GM19099 (cell line): ENCODE data around the gene CREB3L4.

Experiments used
- POLR2A ChIP-seq: IDR thresholded peaks from 3 replicates; pipeline ENCODE4 v1.6.1; 2011; ENCODE audit warnings: low read depth; ENCODE audit not compliant: insufficient read length; ENCODE audit errors: extremely low read depth

Gene CREB3L4

DNA sequence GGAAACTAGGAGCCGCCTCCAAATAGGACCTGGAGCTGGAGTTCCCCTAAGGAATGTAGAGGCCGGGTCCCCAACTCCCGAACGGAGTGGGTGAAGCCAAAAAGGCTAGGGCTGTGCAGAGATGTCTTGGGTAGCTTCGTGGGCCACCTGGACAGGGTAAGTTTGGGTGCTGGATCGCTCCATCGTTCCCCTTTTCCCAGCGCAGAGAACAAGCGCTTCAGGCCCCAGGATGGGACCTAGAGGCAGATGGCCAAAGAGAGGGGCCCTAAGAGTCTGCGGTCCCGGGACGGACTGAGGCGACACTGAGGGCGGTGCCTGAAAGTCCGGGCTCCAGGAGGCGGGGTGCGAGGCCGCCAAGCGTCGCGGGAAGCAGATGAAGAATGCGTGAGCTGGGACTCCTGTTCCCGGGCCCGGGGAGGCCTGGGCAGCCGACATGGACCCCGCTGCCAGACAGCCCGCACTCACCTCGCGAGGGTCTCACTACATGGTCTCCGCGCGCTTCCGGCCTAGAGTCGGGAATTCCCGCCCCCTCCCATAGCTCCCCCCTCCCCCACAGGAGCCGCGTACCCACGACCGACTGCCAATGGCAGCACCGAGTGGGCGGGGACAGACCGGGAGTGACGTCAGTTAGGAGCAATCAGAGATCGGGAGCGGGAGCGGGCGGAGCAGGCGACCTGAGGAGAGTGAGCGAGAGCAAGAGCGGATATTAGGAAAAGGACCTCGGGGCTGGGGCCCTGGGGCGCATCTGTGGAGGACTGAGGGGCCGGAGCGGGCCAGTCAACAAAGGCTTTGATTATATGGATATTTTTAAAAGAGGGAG is 4.5 kb upstream of the CREB3L4 start, which contains the start of gene SLC39A1:
TSS of gene SLC39A1 (minus strand) at position 508 of the 820 bp plus-strand sequence. CDS start 822 bp downstream, outside the sequence.
- peak; percentile 82 for TF ChIP-seq POLR2A

DNA sequence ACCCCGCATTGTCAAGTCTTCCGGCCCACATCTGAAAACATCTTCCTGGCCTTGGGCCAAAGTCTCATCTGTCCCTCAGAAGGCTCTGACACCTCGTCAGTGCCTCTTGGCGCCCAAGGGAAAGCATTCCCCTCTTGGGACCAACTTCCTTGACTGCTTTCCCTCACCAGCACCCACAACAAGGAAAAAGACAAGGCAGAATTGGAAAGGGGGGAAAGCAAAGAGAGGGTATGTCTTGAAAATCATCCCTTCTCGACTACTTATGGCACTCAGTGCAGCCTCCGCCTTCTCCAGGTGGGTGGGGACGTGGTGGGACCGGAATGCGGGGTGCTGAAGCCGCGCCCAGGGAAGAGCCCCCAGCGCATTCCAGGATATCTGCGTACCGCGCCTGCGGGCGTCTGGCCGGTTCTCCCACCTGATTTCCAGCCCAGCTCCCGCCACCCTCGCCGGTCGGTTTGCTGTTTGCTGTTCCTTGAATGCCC is 3.8 kb upstream of the CREB3L4 start:
- no peak for TF ChIP-seq POLR2A

DNA sequence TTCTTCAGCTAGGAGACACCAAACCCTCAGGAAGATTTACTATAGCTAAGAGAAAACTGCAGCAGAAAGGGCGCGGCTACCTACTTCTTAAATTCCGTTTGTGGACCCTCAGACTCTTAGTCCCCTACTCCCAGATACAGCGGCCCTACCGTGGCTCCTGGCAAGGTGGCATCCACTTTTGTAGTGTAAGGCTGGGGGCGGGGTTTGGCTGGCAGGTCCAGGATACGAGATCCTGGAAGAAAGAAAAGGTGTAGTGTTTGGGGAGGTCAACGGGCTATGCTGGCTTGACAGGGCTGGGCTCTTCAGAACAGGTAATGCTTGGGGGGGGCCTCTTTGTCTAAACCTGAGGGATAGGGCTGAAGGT is 280 bp downstream of the CREB3L4 start:
- no peak for TF ChIP-seq POLR2A

DNA sequence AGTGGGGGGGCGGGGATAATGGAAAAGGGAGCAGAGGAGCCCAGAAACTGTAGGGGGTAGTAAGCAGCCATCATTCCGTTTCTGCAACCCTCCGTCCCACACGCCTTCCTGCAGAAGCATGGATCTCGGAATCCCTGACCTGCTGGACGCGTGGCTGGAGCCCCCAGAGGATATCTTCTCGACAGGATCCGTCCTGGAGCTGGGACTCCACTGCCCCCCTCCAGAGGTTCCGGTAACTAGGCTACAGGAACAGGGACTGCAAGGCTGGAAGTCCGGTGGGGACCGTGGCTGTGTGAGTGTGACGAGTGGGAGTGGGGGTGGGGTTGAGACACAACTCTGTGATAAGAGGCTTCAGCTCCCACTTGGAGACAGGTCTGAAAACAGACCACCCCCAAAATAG is 706 bp downstream of the CREB3L4 start:
- TF ChIP-seq POLR2A, result no peak

DNA sequence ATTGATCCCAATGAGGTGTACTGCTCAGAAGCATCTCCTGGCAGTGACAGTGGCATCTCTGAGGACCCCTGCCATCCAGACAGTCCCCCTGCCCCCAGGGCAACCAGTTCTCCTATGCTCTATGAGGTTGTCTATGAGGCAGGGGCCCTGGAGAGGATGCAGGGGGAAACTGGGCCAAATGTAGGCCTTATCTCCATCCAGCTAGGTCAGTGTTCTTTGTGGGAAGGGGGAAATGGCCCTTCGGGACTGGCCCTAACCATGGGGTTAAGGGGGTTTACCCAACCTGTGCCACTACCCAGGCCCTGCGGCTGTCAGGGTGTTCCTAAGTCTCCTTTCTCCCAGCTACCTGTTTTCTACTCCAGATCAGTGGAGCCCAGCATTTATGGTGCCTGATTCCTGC is 1.3 kb downstream of the CREB3L4 start:
- no peak for TF ChIP-seq POLR2A

DNA sequence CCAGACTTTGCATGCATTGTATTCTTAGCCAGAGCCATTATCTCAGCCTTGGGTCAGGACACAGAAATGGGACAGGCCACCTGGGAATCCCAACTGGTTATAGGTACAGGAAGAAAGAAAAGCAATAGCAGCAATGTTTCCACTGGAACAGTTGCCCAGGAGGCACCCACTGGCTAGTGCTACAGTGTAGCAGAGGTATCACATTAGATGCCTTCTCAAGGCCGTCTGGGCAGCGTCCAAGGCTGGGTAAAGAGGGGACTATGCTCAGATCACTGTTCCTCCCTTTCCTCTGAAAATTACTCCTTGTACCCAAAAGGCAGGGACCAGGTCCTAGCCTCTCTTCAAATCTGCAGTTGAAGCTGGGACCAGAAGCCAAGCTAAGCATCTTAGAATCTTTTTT is 2.6 kb downstream of the CREB3L4 start:
- TF ChIP-seq POLR2A, result no peak

DNA sequence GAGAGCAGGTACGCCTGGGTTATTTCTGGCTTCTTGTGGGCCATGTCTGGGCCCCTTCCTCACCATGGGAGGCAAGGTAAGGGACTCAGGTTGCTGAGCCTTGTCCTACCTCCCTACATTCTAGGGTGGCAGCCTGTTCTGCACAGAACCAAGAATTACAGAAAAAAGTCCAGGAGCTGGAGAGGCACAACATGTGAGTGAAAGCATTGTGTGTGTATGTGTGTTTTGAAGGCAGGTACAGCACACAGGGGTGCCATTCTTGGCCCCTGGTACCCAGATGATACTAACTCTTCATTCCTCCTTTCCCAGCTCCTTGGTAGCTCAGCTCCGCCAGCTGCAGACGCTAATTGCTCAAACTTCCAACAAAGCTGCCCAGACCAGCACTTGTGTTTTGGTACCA is 5.4 kb downstream of the CREB3L4 start:
- TF ChIP-seq POLR2A, result no peak

DNA sequence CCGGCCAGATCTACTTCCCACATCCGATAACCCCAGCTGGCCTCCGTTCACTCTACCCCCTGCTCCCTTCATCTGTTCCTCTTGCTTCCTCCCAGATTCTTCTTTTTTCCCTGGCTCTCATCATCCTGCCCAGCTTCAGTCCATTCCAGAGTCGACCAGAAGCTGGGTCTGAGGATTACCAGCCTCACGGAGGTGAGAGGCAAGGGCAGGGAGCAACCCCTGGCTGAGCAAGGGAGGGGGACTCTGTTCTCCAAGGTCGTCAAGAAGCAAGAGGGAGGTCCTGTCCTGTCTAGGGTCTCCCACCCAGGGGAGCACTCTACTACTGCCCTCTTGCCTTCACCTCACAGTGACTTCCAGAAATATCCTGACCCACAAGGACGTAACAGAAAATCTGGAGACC is 5.8 kb downstream of the CREB3L4 start:
- no peak for TF ChIP-seq POLR2A

DNA sequence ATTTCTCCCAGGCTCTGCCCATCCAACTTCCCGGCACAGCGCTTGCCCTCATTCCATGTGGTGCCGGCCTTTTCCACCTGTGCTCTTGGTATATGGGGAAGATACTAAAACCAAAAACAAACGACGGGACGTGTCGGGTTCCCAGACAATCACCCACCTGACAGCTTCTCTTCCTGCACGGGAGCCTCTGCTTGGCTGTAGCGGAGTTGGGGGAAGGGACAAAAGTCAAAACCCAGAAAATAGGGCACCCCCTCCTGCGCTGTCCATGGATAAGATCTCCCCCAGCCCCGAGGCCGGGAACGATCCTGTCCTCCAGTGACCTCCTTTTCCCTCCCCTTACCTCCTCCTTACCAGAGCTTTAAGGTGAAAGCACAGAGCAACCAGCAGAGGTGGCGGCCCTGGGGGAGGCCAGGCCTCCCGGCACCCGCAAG is 9.1 kb downstream of the CREB3L4 start:
- TF ChIP-seq POLR2A, result no peak

DNA sequence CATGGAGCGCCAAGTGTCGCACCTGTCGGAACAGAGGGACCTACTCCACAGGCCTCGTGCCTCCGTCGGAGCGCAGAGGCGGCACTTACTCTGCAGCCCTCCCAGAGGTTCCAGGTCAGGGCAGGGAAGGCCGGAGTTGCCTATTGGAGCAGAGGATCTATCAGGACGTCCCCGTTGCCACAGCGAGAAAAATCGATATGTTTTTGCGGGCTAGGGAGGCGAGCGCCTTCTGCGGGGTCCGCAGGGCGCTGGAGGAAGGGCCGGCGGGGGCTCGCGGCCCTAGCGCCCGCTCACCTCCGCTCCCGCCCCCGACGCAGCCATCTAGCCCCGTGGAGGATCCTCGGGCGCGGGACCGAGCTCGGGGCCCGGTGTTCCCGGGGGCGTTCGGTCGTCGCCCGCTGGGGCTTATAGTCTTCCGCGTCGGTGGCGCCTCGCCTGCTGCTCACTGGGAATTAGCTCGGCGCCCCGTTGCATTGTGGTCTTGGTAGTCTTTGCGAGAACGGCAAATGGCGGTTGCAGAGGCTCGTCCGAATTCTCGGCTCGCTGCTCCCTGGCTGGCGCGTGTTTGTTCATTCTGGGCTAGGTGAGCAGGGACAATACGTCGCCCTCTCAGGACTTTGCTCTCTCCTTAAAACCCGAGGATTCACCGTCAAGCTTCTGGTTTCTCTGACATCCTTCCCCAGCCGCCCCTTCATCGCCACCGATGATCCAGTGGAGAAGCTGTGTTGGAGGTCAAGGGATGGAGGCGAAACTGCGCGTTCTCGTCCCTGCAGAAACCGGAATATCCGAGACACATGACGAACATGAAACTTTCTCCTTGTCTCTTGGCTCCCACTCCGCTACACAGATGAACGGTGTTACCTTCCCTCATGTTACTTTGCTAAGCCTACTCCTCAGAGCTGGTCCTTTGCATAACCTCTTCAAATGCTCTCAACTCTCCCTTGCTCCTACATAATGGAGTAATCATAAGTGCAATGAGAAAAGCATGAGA is 9.8 kb downstream of the CREB3L4 start, which contains the start of gene JTB:
TSS of gene JTB (minus strand) at position 425 of the 991 bp plus-strand sequence. CDS start at position 3, 422 bp downstream.
- peak; percentile 94 for TF ChIP-seq POLR2A

DNA sequence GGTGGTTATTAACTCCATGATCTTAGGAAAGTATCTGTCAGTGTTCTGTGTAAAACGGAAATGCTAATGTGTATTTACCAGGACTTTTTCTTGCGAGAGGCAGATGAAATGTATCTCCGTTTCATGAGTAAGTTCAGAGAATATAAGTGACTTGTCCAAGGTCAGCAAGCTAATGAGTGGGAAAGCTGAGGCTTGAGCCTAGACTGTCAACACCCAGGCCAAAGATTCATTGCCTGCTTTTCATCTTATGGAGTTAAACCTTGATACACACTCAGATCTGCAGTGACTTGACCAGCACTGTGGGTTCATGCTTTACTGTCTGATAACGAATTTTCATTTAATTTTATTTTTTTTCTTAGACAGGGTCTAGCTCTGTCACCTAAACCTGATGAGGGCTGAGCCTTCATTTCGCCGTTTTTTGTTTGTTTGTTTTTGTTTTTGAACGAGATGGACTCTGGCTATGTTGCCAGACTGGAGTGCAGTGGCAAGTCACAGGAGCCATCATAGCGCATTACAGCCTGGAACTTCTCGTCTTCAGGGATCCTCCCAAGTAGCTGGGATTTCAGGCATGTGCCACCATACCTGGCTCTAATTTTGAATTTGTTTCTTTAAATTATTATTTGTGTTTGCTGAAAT is 10.7 kb downstream of the CREB3L4 start:
- no peak for TF ChIP-seq POLR2A

DNA sequence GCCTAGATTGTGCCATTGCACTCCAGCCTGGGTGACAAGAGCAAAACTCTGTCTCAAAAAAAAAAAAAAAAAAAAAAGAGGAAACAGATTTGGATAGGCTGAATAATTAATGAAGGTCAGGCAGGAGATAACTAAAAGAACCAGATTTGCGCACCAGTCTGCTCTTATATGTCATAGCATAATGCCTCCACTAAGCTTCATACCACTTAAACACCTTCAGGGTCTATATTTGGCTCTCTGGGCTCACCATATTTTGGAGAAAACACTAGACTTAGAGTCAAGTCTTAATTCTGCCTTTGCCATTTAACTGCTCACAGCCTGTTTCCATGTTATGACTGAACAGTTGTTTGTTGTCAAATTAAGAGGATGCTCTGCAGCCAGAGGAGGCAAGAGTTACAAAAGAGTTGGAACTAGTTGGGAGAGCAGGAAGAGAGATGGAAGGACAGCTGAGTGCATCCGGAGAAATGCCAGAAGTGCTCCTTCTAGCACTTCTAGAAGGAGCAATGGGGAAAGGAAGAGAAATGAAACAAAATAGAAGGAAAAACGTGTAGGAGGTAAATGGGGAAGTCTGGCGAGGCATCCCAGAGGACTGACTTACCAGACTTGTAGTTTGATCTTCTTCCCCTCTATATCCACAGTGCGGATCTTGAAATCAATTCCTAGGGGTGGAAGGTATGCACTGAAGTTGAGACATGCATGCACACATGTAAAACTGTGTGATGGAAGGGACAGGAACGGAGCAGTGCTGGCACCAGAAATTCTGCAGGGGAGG is 16.6 kb downstream of the CREB3L4 start:
- TF ChIP-seq POLR2A, result no peak

DNA sequence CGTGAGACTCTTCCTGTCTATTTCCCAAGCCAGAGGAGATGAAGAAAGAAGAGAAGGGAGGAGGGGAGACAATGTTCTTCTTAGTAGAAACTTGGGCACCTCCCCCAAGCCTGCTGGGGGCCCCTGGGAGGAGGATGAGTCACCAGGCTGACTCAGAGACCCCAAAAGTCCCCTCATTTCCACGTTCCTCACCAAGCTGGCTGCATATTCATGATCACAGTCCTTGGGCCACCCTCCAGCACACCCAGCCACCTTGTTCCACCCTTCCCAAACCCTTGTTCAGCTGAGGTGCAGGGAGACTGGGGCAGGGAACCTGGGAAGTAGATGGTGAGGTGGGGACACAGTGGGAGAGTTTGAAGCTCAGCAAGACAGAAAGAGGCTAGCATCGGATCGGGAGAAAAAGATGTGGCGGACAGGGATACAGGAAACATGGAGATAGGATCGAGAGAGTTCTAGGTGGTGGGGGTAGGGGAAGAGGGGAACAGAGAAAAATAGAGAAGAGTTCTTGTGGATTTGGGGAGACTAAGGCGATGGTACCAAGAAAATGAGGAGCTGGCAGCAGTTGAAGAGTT is 17.7 kb downstream of the CREB3L4 start:
- TF ChIP-seq POLR2A, result peak; percentile 29
